HEK293 (cell line): ENCODE measurements around the gene RBBP7.

Experiments used
- CTCF ChIA-PET: fragments of 350-600 bp; formaldehyde crosslinking; extraction: SDS; loops from one replicate; lab custom pipeline; 2021; ENCODE audit warnings: antibody characterized with exemption; lab: Yijun Ruan, JAX
- POLR2A ChIA-PET: fragments of 300-600 bp; formaldehyde crosslinking; extraction: SDS; loops from one replicate; lab custom pipeline; 2020; ENCODE audit warnings: antibody characterized with exemption, inconsistent platforms; lab: Yijun Ruan, JAX
- H3K27ac ChIP-seq: fragments of 200-500 bp; sonication (Bioruptor generic); 2 replicates; pipeline ENCODE4 v1.5.1; 2014; ENCODE audit warnings: low read depth, low read length, control low read depth, inconsistent platforms; ENCODE audit errors: extremely low read depth
- H3K36me3 ChIP-seq, 2 experiments: fragments of 200-500 bp in 1 of 2; sonication (Bioruptor generic) in 1 of 2; 1 replicate in 1 of 2; 2 replicates in 1 of 2; pipeline ENCODE4 v1.5.1; 2014 to 2017; ENCODE audit warnings: inconsistent platforms in 2 of 2, low read length in 2 of 2; ENCODE audit not compliant: control insufficient read depth in 2 of 2, insufficient read depth in 1 of 2
- H3K4me1 ChIP-seq: fragments of 200-500 bp; sonication (Bioruptor generic); 2 replicates; pipeline ENCODE4 v1.5.1; 2014; ENCODE audit warnings: mild to moderate bottlenecking, low read length, inconsistent platforms; ENCODE audit not compliant: control insufficient read depth, insufficient read depth
- H3K4me3 ChIP-seq: 2 replicates; pipeline ENCODE4 v1.5.1; 2011; ENCODE audit warnings: low read depth, mild to moderate bottlenecking, control low read depth, low read length, moderate library complexity
- H3K9me3 ChIP-seq: fragments of 200-500 bp; sonication (Bioruptor generic); 2 replicates; pipeline ENCODE4 v1.5.1; 2014; ENCODE audit warnings: low read depth, low read length, inconsistent platforms; ENCODE audit not compliant: control insufficient read depth, insufficient read depth
- EGR2 ChIP-seq: fragments of 450-650 bp; formaldehyde crosslinking; IDR thresholded peaks from 2 replicates; pipeline ENCODE4 v1.5.1; 2016; ENCODE audit warnings: low read depth, missing biosample characterization, missing genetic modification characterization
- HOXC10 ChIP-seq: sonication (generic); formaldehyde crosslinking; IDR thresholded peaks from 2 replicates; pipeline ENCODE4 v1.8.1; 2023; ENCODE audit warnings: mild to moderate bottlenecking, missing genetic modification reagents
- KLF10 ChIP-seq: fragments of 450-650 bp; IDR thresholded peaks from 2 replicates; pipeline ENCODE4 v1.5.1; 2018; ENCODE audit warnings: missing biosample characterization, mild to moderate bottlenecking, missing genetic modification characterization
- KLF7 ChIP-seq: fragments of 450-650 bp; formaldehyde crosslinking; IDR thresholded peaks from 2 replicates; pipeline ENCODE4 v1.5.1; 2016; ENCODE audit warnings: missing biosample characterization, missing genetic modification characterization, borderline replicate concordance
- SP2 ChIP-seq: fragments of 450-650 bp; formaldehyde crosslinking; IDR thresholded peaks from 2 replicates; pipeline ENCODE4 v1.5.1; 2016; ENCODE audit warnings: missing biosample characterization, missing genetic modification characterization
- SP7 ChIP-seq: fragments of 450-650 bp; formaldehyde crosslinking; IDR thresholded peaks from 2 replicates; pipeline ENCODE4 v1.5.1; 2016; ENCODE audit warnings: missing biosample characterization, missing genetic modification characterization
- TCF7L2 ChIP-seq: IDR thresholded peaks from 2 replicates; pipeline ENCODE4 v1.6.1; 2011; ENCODE audit warnings: low read depth, mild to moderate bottlenecking, inconsistent platforms, low read length, moderate library complexity, borderline replicate concordance
- WT1 ChIP-seq: fragments of 450-650 bp; formaldehyde crosslinking; IDR thresholded peaks from 2 replicates; pipeline ENCODE4 v1.5.1; 2016; ENCODE audit warnings: missing biosample characterization, missing genetic modification characterization
- YY1 ChIP-seq: fragments of 450-650 bp; formaldehyde crosslinking; IDR thresholded peaks from 2 replicates; pipeline ENCODE4 v1.5.1; 2018; ENCODE audit warnings: missing biosample characterization, missing genetic modification characterization
- ZBTB21 ChIP-seq: fragments of 450-650 bp; formaldehyde crosslinking; IDR thresholded peaks from 2 replicates; pipeline ENCODE4 v1.5.1; 2017; ENCODE audit warnings: missing biosample characterization, missing genetic modification characterization
- ZFP37 ChIP-seq: fragments of 450-650 bp; formaldehyde crosslinking; IDR thresholded peaks from 2 replicates; pipeline ENCODE4 v1.5.1; 2016; ENCODE audit warnings: missing biosample characterization, missing genetic modification characterization
- ZIC2 ChIP-seq: fragments of 450-650 bp; formaldehyde crosslinking; IDR thresholded peaks from 2 replicates; pipeline ENCODE4 v1.5.1; 2016; ENCODE audit warnings: missing biosample characterization, missing genetic modification characterization
- ZNF10 ChIP-seq: fragments of 450-650 bp; formaldehyde crosslinking; IDR thresholded peaks from 2 replicates; pipeline ENCODE4 v1.5.1; 2017; ENCODE audit warnings: missing biosample characterization, missing genetic modification characterization
- ZNF133 ChIP-seq: fragments of 450-650 bp; formaldehyde crosslinking; IDR thresholded peaks from 2 replicates; pipeline ENCODE4 v1.5.1; 2016; ENCODE audit warnings: missing biosample characterization, missing genetic modification characterization
- ZNF155 ChIP-seq: fragments of 450-650 bp; formaldehyde crosslinking; IDR thresholded peaks from 2 replicates; pipeline ENCODE4 v1.5.1; 2016; ENCODE audit warnings: missing biosample characterization, missing genetic modification characterization
- ZNF24 ChIP-seq: fragments of 450-650 bp; formaldehyde crosslinking; IDR thresholded peaks from 2 replicates; pipeline ENCODE4 v1.5.1; 2016; ENCODE audit warnings: missing biosample characterization, missing genetic modification characterization
- ZNF341 ChIP-seq: fragments of 450-650 bp; formaldehyde crosslinking; IDR thresholded peaks from 2 replicates; pipeline ENCODE4; 2016; ENCODE audit warnings: low read depth, missing biosample characterization, missing genetic modification characterization
- ZNF366 ChIP-seq: fragments of 450-650 bp; formaldehyde crosslinking; conservative IDR thresholded peaks from 2 replicates; pipeline ENCODE4 v1.5.1; 2016; ENCODE audit warnings: missing biosample characterization, missing genetic modification characterization
- ZNF48 ChIP-seq: fragments of 450-650 bp; formaldehyde crosslinking; IDR thresholded peaks from 2 replicates; pipeline ENCODE4 v1.5.1; 2016; ENCODE audit warnings: missing biosample characterization, missing genetic modification characterization
- ZNF549 ChIP-seq: fragments of 450-650 bp; IDR thresholded peaks from 2 replicates; pipeline ENCODE4 v1.5.1; 2018; ENCODE audit warnings: missing biosample characterization, missing genetic modification characterization, mild to moderate bottlenecking, inconsistent platforms, moderate library complexity
- ZNF555 ChIP-seq: fragments of 450-650 bp; formaldehyde crosslinking; conservative IDR thresholded peaks from 2 replicates; pipeline ENCODE4 v1.5.1; 2017; ENCODE audit warnings: missing biosample characterization, mild to moderate bottlenecking, missing genetic modification characterization, inconsistent platforms
- ZNF561 ChIP-seq: fragments of 450-650 bp; IDR thresholded peaks from 2 replicates; pipeline ENCODE4 v1.5.1; 2018; ENCODE audit warnings: missing biosample characterization, missing genetic modification characterization, borderline replicate concordance
- ZNF629 ChIP-seq: fragments of 450-650 bp; formaldehyde crosslinking; IDR thresholded peaks from 2 replicates; pipeline ENCODE4 v1.5.1; 2017; ENCODE audit warnings: missing biosample characterization, missing genetic modification characterization
- ZNF785 ChIP-seq: fragments of 450-650 bp; formaldehyde crosslinking; IDR thresholded peaks from 2 replicates; pipeline ENCODE4 v1.5.1; 2016; ENCODE audit warnings: missing biosample characterization, missing genetic modification characterization
- ZNF843 ChIP-seq: fragments of 450-650 bp; formaldehyde crosslinking; IDR thresholded peaks from 2 replicates; pipeline ENCODE4 v1.5.1; 2016; ENCODE audit warnings: missing biosample characterization, missing genetic modification characterization
- ZSCAN30 ChIP-seq: fragments of 450-650 bp; IDR thresholded peaks from 2 replicates; pipeline ENCODE4 v1.5.1; 2018; ENCODE audit warnings: missing biosample characterization, mild to moderate bottlenecking, missing genetic modification characterization, moderate library complexity
- TF ChIP-seq, protein P1 (sequence below): fragments of 450-650 bp; IDR thresholded peaks from 2 replicates; pipeline ENCODE4 v1.5.1; 2018; ENCODE audit warnings: missing biosample characterization, mild to moderate bottlenecking, missing genetic modification characterization
- TF ChIP-seq, protein P2 (sequence below): fragments of 450-650 bp; formaldehyde crosslinking; IDR thresholded peaks from 2 replicates; pipeline ENCODE4 v1.5.1; 2017; ENCODE audit warnings: missing biosample characterization, missing genetic modification characterization
- TF ChIP-seq, protein P3 (sequence below): fragments of 450-650 bp; formaldehyde crosslinking; IDR thresholded peaks from 2 replicates; pipeline ENCODE4 v1.5.1; 2016; ENCODE audit warnings: missing biosample characterization, missing genetic modification characterization
- TF ChIP-seq, protein P4 (sequence below): fragments of 450-650 bp; formaldehyde crosslinking; IDR thresholded peaks from 2 replicates; pipeline ENCODE4 v1.5.1; 2016; ENCODE audit warnings: missing biosample characterization, missing genetic modification characterization
- TF ChIP-seq, protein P5 (sequence below): IDR thresholded peaks from 2 replicates; pipeline ENCODE4 v1.6.1; 2011; ENCODE audit warnings: mild to moderate bottlenecking, low read depth, low read length, borderline replicate concordance

The RBBP7 gene

DNA sequence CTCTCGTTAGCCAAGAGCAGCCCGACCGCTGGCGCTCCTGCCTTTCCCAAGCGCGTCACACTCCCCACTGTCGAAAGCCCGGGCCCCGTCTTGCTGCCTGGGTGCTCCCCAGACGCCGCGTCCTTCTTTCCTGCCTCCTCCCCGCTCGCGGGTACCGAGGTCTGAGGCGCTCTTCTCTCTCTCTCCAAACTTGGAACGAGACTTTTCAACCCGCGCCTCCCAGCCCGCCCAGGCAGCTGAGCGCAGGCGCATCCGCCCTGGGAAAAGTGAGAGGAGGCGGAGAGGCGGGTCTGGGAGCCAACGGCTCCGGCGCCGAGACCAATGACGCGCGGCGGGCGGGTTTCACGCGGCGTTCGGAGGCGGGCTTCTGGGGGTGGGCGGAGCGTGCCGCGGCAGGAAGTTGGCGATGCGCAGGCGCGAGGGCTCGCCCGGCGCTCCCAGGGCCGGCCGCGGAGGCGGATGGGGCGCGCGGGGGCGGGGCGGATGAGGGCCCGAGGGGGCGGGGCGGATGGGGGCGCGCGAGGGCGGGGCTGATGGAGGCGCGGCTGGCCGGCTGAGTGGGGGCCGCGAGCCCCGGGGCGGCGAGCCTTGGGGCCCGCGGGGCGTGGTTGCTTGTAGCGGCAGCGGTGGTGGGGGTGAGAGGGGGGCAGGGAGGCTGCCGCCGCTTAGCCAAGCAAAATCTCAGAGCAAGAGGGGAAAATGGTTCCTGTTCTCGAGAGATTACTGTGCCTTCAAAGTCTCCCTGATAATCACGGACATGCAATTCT, at the start of gene RBBP7:
Gene RBBP7 (minus strand): TSS at position 268 of the 767 bp plus-strand sequence. CDS start 309 bp downstream, outside the sequence.
- Histone ChIP-seq H3K4me3 (peak within 1 kb of the TSS; percentile 98), H3K36me3 (peaks cover 33 to 34% of the 10 kb centered on the region in 2 experiments), H3K4me1 (peaks cover 8% of the 10 kb centered on the region), H3K9me3 (no peaks in the 10 kb centered on the region), H3K27ac (peak within 1 kb of the TSS; percentile 100)
- ChIA-PET POLR2A (interaction anchor here (0.7 to 2.0 kb wide), 4 partner anchors 11 to 176 kb away, joined by 3 to 5 read pairs (median 4); no protein-coding TSS in a partner anchor), CTCF (interaction anchor here (0.7 to 5.8 kb wide), 6 partner anchors 14 to 803 kb away, joined by 3 to 59 read pairs (median 6); no protein-coding TSS in a partner anchor)
- TF ChIP-seq HOXC10 (no peak), ZNF561 (tag by site-specific recombination) (peak; percentile 78; the same call in 1 of the 2 replicates), ZSCAN30 (tag by site-specific recombination) (peak; percentile 77), ZNF155 (tag by site-specific recombination) (no peak), ZBTB21 (tag by site-specific recombination) (peak; percentile 43; the same call in 1 of the 2 replicates), EGR2 (tag by site-specific recombination) (peak; percentile 80), SP7 (tag by site-specific recombination) (peak; percentile 79), KLF7 (peak; percentile 49; the same call in 1 of the 2 replicates), YY1 (tag by site-specific recombination) (peak; percentile 45; the same call in 1 of the 2 replicates), ZIC2 (tag by site-specific recombination) (peak; percentile 31; the same call in 1 of the 2 replicates), KLF10 (tag by site-specific recombination) (peak; percentile 91), ZNF133 (tag by site-specific recombination) (no peak), WT1 (tag by site-specific recombination) (no peak), ZNF629 (tag by site-specific recombination) (peak; percentile 56; the same call in 1 of the 2 replicates), SP2 (tag by site-specific recombination) (peak; percentile 85), ZNF48 (tag by site-specific recombination) (no peak), ZNF366 (tag by site-specific recombination) (peak; percentile 92), ZNF10 (tag by site-specific recombination) (no peak), ZNF785 (tag by site-specific recombination) (no peak), ZNF843 (peak; percentile 74), TCF7L2 (no peak), ZFP37 (tag by site-specific recombination) (0 out of 2 replicates have a peak, but pooled peaks have one; percentile 30), ZNF555 (no peak), ZNF549 (tag by site-specific recombination) (no peak), ZNF24 (tag by site-specific recombination) (0 out of 2 replicates have a peak, but pooled peaks have one; percentile 55), ZNF341 (tag by site-specific recombination) (peak; percentile 93)
- TF ChIP-seq, protein P1, sequence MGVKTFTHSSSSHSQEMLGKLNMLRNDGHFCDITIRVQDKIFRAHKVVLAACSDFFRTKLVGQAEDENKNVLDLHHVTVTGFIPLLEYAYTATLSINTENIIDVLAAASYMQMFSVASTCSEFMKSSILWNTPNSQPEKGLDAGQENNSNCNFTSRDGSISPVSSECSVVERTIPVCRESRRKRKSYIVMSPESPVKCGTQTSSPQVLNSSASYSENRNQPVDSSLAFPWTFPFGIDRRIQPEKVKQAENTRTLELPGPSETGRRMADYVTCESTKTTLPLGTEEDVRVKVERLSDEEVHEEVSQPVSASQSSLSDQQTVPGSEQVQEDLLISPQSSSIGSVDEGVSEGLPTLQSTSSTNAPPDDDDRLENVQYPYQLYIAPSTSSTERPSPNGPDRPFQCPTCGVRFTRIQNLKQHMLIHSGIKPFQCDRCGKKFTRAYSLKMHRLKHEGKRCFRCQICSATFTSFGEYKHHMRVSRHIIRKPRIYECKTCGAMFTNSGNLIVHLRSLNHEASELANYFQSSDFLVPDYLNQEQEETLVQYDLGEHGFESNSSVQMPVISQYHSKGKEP (tag by site-specific recombination): no peak
- TF ChIP-seq, protein P2, sequence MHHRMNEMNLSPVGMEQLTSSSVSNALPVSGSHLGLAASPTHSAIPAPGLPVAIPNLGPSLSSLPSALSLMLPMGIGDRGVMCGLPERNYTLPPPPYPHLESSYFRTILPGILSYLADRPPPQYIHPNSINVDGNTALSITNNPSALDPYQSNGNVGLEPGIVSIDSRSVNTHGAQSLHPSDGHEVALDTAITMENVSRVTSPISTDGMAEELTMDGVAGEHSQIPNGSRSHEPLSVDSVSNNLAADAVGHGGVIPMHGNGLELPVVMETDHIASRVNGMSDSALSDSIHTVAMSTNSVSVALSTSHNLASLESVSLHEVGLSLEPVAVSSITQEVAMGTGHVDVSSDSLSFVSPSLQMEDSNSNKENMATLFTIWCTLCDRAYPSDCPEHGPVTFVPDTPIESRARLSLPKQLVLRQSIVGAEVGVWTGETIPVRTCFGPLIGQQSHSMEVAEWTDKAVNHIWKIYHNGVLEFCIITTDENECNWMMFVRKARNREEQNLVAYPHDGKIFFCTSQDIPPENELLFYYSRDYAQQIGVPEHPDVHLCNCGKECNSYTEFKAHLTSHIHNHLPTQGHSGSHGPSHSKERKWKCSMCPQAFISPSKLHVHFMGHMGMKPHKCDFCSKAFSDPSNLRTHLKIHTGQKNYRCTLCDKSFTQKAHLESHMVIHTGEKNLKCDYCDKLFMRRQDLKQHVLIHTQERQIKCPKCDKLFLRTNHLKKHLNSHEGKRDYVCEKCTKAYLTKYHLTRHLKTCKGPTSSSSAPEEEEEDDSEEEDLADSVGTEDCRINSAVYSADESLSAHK (tag by site-specific recombination): 0 out of 2 replicates have a peak, but pooled peaks have one; percentile 15
- TF ChIP-seq, protein P3, sequence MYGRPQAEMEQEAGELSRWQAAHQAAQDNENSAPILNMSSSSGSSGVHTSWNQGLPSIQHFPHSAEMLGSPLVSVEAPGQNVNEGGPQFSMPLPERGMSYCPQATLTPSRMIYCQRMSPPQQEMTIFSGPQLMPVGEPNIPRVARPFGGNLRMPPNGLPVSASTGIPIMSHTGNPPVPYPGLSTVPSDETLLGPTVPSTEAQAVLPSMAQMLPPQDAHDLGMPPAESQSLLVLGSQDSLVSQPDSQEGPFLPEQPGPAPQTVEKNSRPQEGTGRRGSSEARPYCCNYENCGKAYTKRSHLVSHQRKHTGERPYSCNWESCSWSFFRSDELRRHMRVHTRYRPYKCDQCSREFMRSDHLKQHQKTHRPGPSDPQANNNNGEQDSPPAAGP (tag by site-specific recombination): peak; percentile 71
- TF ChIP-seq, protein P4, sequence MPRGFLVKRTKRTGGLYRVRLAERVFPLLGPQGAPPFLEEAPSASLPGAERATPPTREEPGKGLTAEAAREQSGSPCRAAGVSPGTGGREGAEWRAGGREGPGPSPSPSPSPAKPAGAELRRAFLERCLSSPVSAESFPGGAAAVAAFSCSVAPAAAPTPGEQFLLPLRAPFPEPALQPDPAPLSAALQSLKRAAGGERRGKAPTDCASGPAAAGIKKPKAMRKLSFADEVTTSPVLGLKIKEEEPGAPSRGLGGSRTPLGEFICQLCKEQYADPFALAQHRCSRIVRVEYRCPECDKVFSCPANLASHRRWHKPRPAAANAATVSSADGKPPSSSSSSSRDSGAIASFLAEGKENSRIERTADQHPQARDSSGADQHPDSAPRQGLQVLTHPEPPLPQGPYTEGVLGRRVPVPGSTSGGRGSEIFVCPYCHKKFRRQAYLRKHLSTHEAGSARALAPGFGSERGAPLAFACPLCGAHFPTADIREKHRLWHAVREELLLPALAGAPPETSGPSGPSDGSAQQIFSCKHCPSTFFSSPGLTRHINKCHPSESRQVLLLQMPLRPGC: 0 out of 2 replicates have a peak, but pooled peaks have one; percentile 35
- TF ChIP-seq, protein P5, sequence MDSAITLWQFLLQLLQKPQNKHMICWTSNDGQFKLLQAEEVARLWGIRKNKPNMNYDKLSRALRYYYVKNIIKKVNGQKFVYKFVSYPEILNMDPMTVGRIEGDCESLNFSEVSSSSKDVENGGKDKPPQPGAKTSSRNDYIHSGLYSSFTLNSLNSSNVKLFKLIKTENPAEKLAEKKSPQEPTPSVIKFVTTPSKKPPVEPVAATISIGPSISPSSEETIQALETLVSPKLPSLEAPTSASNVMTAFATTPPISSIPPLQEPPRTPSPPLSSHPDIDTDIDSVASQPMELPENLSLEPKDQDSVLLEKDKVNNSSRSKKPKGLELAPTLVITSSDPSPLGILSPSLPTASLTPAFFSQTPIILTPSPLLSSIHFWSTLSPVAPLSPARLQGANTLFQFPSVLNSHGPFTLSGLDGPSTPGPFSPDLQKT: no peak
